LNCaP clone FGC (cell line): ENCODE data around the gene GNG4.
"Not testable (repeated sequence)": the region's sequence is repeated elsewhere in the genome, so short reads cannot be mapped to it uniquely, and the experiment has no call there.

ENCODE experiments used
- DNase-seq: peaks from one replicate; pipeline ENCODE4 v3.0.0-alpha.2; 2011; ENCODE audit warnings: low read depth
- H3K4me3 ChIP-seq: 2 replicates; pipeline ENCODE4 v1.5.1; 2011; ENCODE audit warnings: mild to moderate bottlenecking, low read depth, low read length, control low read depth
- TF ChIP-seq, protein P1 (sequence below): IDR thresholded peaks from 2 replicates; pipeline ENCODE4 v1.5.1; 2012; ENCODE audit warnings: mild to moderate bottlenecking; ENCODE audit not compliant: control insufficient read depth, insufficient read depth; ENCODE audit errors: extremely low read depth

Gene GNG4

DNA sequence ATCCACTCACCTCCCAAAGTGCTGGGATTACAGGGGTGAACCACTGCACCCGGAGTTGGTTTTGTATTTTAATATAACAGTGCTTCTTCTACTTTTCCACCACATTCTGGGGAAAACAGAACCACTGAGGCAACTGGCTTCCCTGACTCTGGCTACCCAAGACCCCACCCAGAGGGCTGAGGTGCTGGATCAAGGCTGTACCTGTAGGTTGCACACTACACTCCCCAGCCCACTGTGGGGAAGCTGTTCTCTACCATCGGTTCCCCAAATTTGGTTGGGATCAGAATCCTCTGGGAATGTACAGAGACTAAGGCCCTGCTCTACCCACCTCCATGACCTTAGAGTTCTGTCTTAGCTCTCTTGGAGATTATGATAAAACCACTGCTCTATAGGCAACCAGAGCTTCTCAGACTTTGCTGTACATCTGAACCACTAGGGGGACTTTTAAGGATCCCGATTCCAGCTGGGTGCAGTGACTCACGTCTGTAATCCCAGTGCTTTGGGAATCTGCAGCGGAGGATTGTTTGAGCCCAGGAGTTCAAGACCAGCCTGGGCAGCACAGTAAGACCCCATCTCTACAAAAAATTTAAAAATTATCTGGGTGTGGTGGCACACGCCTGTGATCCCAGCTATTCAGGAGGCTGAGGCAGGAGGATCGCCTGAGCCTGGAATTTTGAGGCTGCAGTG lies 51.6 kb downstream of the GNG4 start:
- TF ChIP-seq, protein P1, sequence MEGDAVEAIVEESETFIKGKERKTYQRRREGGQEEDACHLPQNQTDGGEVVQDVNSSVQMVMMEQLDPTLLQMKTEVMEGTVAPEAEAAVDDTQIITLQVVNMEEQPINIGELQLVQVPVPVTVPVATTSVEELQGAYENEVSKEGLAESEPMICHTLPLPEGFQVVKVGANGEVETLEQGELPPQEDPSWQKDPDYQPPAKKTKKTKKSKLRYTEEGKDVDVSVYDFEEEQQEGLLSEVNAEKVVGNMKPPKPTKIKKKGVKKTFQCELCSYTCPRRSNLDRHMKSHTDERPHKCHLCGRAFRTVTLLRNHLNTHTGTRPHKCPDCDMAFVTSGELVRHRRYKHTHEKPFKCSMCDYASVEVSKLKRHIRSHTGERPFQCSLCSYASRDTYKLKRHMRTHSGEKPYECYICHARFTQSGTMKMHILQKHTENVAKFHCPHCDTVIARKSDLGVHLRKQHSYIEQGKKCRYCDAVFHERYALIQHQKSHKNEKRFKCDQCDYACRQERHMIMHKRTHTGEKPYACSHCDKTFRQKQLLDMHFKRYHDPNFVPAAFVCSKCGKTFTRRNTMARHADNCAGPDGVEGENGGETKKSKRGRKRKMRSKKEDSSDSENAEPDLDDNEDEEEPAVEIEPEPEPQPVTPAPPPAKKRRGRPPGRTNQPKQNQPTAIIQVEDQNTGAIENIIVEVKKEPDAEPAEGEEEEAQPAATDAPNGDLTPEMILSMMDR = 0 out of 2 replicates have a peak, but pooled peaks have one; percentile 6
- no peak for DNase-seq
- H3K4me3 ChIP-seq = no peak overlapping the region

DNA sequence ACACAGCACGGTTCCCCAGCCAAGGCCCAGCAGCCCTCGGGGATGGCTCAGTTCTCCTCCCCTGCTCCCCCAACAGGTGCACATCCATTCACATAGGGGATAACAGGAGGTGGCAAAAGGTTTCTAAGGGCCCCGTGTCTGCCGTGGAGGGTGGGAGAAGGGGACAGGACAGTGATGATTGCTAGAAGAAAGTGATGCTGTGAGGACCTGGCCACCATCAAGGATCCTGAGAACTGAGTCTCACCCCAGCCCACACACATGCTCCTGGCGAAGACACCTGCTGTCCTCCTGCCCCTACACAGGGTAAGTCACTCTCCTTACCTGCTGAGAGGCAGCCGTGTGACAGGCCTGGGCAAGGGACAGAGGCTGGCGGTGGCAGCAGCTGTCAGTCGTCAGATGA lies 54.5 kb downstream of the GNG4 start:
- no peak overlapping the region for H3K4me3 ChIP-seq
- TF ChIP-seq, protein P1 = no peak
- no peak for DNase-seq

DNA sequence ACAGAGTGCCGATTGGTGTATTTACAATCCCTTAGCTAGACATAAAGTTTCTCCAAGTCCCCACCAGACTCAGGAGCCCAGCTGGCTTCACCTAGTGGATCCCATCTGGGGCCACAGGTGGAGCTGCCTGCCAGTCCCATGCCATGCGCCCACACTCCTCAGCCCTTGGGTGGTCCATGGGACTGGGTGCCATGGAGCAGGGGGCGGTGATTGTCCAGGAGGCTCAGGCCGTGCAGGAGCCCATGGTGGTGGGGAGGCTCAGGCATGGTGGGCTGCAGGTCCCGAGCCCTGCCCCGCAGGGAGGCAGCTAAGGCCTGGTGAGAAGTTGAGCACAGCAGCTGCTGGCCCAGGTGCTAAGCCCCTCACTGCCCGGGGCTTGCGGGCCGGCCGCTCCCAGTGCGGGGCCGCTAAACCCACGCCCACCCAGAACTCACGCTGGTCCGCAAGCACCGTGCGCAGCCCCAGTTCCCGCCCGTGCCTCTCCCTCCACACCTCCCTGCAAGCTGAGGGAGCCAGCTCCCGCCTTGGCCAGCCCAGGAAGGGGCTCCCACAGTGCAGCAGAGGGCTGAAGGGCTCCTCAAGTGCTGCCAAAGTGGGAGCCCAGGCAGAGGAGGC lies 55.2 kb downstream of the GNG4 start:
- DNase-seq, H3K4me3 ChIP-seq: not testable (repeated sequence)

DNA sequence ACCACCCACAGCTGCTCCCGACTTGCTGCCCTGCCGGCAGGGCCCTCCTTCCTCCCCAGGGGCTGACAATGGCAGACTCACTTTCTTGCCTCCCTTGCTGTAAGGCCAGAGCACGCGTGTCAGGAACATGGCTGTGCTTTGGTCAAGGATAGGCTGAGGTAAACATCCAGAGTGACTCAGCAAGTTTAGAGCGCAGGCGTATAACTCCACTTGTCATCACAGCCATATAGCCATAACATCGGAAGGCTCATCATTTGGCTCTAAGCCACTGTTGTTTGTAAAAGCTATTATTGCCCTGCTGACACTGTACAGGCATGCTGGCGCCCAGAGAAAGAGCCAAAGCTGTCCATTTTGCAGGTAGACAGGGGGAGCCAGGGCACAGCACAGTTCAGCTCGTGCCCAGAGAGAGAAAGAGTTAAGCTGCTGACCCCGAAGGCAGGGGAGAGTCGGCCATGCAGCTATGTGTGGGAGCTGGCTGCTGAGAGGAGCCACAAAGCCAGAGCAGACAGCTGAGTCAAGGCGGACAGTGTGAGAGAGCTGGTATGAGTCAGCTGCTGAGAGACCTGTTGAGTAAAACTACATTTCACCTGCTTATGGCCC lies 60.6 kb downstream of the GNG4 start:
- TF ChIP-seq, protein P1 = no peak
- DNase-seq = no peak

DNA sequence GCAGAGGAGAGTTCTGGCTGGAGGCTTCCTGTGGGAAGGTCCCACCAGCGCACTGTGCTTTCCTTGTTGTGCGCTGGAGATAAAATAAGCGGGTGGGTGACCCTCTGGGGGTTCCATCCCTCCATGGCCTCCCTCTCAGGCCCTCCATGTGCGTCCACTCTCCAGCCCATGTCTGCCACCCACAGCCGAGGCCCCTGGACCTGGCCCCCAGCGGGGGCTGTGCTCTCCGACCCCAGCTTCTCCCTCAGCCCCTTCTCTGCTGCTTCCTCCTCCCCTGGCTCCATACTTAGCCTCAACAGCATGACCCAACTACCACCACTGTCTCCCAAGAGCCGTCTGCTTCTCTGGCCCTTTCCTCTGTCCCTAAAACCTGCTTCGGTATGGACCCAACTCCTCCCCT lies 61.4 kb downstream of the GNG4 start:
- TF ChIP-seq, protein P1 = no peak
- DNase-seq = no peak
- no peak overlapping the region for H3K4me3 ChIP-seq

More for the DNA sequence above, 60.6 kb downstream of the GNG4 start:
- no peak overlapping the region for H3K4me3 ChIP-seq

DNA sequence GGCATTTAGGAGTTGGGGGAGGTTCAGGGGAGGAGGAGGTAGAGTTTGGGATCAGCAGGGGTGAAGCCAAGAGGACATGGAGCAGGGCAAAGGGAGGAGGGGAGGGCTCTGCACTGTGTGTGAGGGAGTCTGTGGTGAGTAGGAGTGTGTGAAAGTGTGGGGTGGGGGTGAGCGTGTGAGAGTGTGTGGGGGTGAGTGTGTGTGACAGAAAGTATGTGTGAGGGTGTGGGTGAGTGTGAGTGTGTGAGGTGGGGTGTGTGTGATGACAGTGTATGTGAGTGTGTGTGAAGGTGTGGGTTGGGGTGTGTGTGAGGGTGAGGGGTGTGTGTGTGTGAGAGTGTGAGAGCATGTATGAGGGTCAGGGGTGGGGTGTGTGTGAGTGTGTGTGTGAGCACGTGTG lies 62.6 kb downstream of the GNG4 start:
- no peak for DNase-seq
- no peak overlapping the region for H3K4me3 ChIP-seq
- TF ChIP-seq, protein P1 = no peak

DNA sequence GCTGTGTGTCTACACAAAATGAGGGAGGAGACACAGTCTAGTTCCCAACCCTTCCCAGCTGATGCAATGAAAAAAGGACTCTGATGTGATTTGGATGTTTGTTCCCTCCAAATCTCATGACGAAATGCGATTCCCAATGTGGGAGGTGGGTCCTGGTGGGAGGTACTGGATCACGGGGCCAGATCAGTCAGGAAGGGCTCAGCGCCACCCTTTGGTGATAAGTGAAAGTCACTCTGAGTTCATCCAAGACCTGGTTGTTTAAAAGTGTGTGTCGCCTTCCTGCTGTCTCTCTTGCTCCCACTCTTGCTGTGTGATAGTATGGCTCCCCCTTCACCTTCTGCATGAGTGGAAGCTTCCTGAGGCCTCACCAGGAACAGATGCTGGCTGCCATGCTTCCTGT lies 63.2 kb downstream of the GNG4 start:
- H3K4me3 ChIP-seq = no peak overlapping the region
- DNase-seq = no peak
- TF ChIP-seq, protein P1 = no peak
